ENCODE results near the gene GRAMD1A. TPM values are rescaled to one million over a fixed set of nuclear protein-coding genes. Genes with fewer than 3 reads are reported as not detected.

The GRAMD1A gene
- 53.2 TPM for polyA plus RNA-seq
- long read RNA-seq, donor 1: 0 reads
- long read RNA-seq, donor 2, partial matches to known transcripts: 0 of 6 reads
- long read RNA-seq, donor 2, other reads (novel, unspliced or antisense): 5 of 6 reads
- long read RNA-seq, donor 3: 0 reads
- long read RNA-seq, donor 4: 0 reads
- long read RNA-seq, donor 5, partial matches to known transcripts: 0 of 2 reads
- long read RNA-seq, donor 5, other reads (novel, unspliced or antisense): 0 of 2 reads
- long read RNA-seq, donor 6, partial matches to known transcripts: 0 of 1 reads
- long read RNA-seq, donor 6, other reads (novel, unspliced or antisense): 0 of 1 reads
- long read RNA-seq, donor 7: 0 reads
- long read RNA-seq, donor 8, partial matches to known transcripts: 6 of 7 reads
- long read RNA-seq, donor 8, other reads (novel, unspliced or antisense): 0 of 7 reads
- long read RNA-seq, donor 9: 0 reads
- long read RNA-seq, donor 10, partial matches to known transcripts: 0 of 9 reads
- long read RNA-seq, donor 10, other reads (novel, unspliced or antisense): 6 of 9 reads
- long read RNA-seq, donor 11, partial matches to known transcripts: 0 of 1 reads
- long read RNA-seq, donor 11, other reads (novel, unspliced or antisense): 0 of 1 reads

GRCh38 chr19:34999498-35000337, at the start of gene GRAMD1A:
Gene GRAMD1A (plus strand): TSS chr19:35000323. CDS start chr19:35000479, 156 bp downstream.
- Histone ChIP-seq H3K4me3 (ENCODE audit: low read length) (peak within 1 kb of the TSS; percentile 64), H3K9me3 (ENCODE audit: control insufficient read depth, low read depth, low read length) (peaks cover 4% of the 10 kb centered on the region), H3K27me3 (ENCODE audit: control insufficient read depth, insufficient read depth, low read length) (no peaks in the 10 kb centered on the region), H3K36me3 (ENCODE audit: control insufficient read depth, insufficient read depth, low read length) (peaks cover 6% of the 10 kb centered on the region), H3K27ac (ENCODE audit: low read length) (peak within 1 kb of the TSS; percentile 98), H3K4me1 (ENCODE audit: control insufficient read depth, insufficient read depth, low read length) (peaks cover 38% of the 10 kb centered on the region)
- peak; percentile 86 to 92 for DNase-seq
- WGBS (ENCODE audit: insufficient coverage, low lambda C conversion rate): 7% methylated on average over 3 of the region's 45 CpGs

DNA sequence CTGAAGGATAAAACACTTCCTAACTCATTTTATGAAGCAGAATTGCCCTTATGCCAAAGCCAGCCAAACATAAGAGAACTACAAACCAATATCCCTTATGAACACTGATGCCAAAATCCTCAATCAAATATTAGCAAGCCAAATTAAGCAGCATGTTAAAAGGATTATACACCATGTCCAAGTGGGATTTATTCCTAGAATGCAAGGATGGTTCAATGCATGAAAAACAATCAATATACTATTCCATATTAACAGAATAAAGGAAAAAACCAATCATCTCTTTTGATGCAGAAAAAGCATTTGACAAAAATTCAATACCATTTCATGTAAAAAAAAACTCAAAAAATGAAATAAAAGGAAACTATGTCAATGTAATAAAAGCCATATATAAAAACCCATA, 47.0 kb upstream of the GRAMD1A start:
- peaks cover 38% of the 10 kb centered on the region for H3K9me3 ChIP-seq (ENCODE audit: control insufficient read depth, low read depth, low read length)
- H3K36me3 ChIP-seq (ENCODE audit: control insufficient read depth, insufficient read depth, low read length): peaks cover 20% of the 10 kb centered on the region

DNA sequence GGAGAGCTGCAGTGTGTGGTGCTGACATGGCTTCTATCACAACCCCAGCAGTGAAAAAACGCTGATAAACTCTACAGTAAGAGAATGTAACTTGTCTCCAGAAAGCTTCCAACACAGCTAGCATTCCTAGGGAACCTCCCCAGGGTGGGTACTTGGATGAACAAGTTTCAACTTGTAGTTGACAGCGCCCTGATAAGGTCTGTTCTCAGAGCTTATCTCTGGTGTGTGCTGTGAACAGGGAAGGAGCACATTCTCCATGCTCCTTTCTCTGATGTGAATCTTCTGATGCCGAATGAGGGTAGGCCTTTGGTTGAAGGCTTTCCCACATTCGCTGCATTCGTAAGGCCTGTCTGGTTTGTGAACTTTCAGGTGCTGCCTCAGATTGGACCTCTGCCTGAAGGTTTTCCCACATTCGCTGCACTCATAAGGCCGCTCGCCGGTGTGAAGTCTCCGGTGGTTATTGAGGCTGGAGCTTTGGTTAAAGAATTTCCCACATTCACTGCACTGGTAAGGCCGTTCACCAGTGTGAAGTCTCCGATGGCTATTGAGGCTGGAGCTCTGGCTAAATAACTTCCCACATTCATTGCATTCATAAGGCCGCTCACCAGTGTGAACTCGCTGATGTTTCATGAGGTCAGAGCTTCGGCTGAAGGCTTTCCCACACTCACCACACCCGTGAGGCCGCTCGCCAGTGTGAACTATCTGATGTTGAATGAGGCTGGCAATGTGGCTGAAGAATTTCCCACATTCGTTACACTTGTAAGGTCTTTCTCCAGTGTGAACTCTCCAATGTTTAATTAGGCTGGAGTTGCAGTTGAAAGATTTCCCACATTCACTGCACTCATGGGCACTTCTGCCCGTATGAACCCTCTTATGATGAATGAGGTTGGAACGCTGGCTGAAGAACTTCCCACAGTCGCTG, 42.0 kb upstream of the GRAMD1A start:
- Histone ChIP-seq H3K4me1 (ENCODE audit: control insufficient read depth, insufficient read depth, low read length) (peaks cover 3% of the 10 kb centered on the region), H3K4me3 (ENCODE audit: low read length) (no peak overlapping the region), H3K36me3 (ENCODE audit: control insufficient read depth, insufficient read depth, low read length) (peaks cover 46% of the 10 kb centered on the region), H3K27ac (ENCODE audit: low read length) (no peak overlapping the region), H3K9me3 (ENCODE audit: control insufficient read depth, low read depth, low read length) (peaks cover 62% of the 10 kb centered on the region), H3K27me3 (ENCODE audit: control insufficient read depth, insufficient read depth, low read length) (no peaks in the 10 kb centered on the region)
- no peak for DNase-seq
- no CpG with 5 or more reads among the region's 22 CpGs for WGBS (ENCODE audit: insufficient coverage, low lambda C conversion rate)

More for the DNA sequence above, 47.0 kb upstream of the GRAMD1A start:
- DNase-seq: no peak
- no peak overlapping the region for H3K27ac ChIP-seq (ENCODE audit: low read length)
- H3K4me3 ChIP-seq (ENCODE audit: low read length): no peak overlapping the region
- no peaks in the 10 kb centered on the region for H3K27me3 ChIP-seq (ENCODE audit: control insufficient read depth, insufficient read depth, low read length)
- no peaks in the 10 kb centered on the region for H3K4me1 ChIP-seq (ENCODE audit: control insufficient read depth, insufficient read depth, low read length)

DNA sequence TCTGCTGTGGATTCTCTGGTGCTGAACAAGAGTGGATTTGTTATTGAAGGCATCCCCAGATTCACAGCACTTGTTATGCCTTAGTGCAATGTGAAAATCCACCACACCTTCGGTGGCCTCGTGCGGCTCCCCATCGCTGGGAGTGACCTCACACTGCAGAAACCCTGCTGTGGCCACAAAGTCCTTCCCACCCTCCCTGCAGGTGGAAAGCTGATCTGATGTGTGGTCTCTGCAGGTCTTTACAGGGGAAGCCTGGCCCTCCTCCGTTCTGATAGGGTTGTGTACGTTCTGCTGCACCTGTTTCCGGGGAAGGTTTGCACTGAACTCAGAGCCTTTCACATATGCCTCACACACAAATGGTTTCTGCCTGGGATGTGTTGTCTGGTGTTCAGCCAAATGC, 41.1 kb upstream of the GRAMD1A start:
- H3K27me3 ChIP-seq (ENCODE audit: control insufficient read depth, insufficient read depth, low read length): no peaks in the 10 kb centered on the region
- WGBS (ENCODE audit: insufficient coverage, low lambda C conversion rate): no CpG with 5 or more reads among the region's 7 CpGs
- H3K9me3 ChIP-seq (ENCODE audit: control insufficient read depth, low read depth, low read length): peaks cover 60% of the 10 kb centered on the region
- H3K4me1 ChIP-seq (ENCODE audit: control insufficient read depth, insufficient read depth, low read length): peaks cover 3% of the 10 kb centered on the region
- no peak for DNase-seq
- H3K4me3 ChIP-seq (ENCODE audit: low read length): no peak overlapping the region
- H3K27ac ChIP-seq (ENCODE audit: low read length): no peak overlapping the region
- H3K36me3 ChIP-seq (ENCODE audit: control insufficient read depth, insufficient read depth, low read length): peaks cover 46% of the 10 kb centered on the region

GRCh38 chr19:34960103-34960805, 39.9 kb upstream of the GRAMD1A start:
- WGBS (ENCODE audit: insufficient coverage, low lambda C conversion rate): 93% methylated on average over 2 of the region's 8 CpGs
- Histone ChIP-seq H3K27ac (ENCODE audit: low read length) (no peak overlapping the region), H3K36me3 (ENCODE audit: control insufficient read depth, insufficient read depth, low read length) (peaks cover 46% of the 10 kb centered on the region), H3K4me1 (ENCODE audit: control insufficient read depth, insufficient read depth, low read length) (peaks cover 3% of the 10 kb centered on the region), H3K4me3 (ENCODE audit: low read length) (no peak overlapping the region), H3K9me3 (ENCODE audit: control insufficient read depth, low read depth, low read length) (peaks cover 53% of the 10 kb centered on the region), H3K27me3 (ENCODE audit: control insufficient read depth, insufficient read depth, low read length) (no peaks in the 10 kb centered on the region)
- no peak for DNase-seq

DNA sequence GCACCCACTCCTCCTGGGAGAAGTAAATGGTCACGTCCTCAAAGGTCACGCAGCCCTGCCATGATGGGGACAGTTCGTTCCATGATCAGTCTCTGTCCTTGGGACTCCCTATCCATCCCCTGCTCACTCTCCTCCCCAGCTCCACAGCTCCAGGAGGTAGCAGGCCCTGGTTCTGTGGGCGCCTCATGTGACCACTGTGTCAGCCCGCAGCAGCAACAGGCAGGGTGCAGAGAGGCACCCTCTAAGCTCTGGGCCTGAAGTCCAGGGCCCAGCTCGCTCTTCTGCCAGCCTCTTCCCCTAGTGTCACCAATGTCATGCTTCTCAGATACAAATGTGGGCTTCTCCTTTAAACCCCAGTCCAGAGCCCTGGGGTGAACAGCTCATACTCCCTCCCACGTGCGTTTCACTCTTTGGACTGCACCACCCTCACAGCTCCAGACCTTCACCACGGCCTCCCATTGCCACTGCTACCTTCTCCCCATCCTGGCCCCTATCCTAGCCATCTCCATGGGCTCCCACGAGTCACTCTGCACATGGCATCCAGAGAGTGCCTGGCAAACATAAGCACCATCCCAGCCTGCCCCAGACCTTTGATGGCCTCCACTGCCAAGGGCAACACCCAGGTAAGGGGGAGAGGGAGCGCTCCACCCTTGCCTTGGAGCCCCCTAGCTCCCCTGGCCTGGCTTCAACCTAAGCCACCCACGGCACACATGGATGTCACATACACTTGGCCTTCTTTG, 39.0 kb upstream of the GRAMD1A start:
- whole genome bisulfite sequencing (ENCODE audit: insufficient coverage, low lambda C conversion rate): no CpG with 5 or more reads among the region's 12 CpGs
- DNase-seq: no peak
- Histone ChIP-seq H3K9me3 (ENCODE audit: control insufficient read depth, low read depth, low read length) (peaks cover 50% of the 10 kb centered on the region), H3K36me3 (ENCODE audit: control insufficient read depth, insufficient read depth, low read length) (peaks cover 46% of the 10 kb centered on the region), H3K4me1 (ENCODE audit: control insufficient read depth, insufficient read depth, low read length) (peaks cover 3% of the 10 kb centered on the region), H3K27me3 (ENCODE audit: control insufficient read depth, insufficient read depth, low read length) (no peaks in the 10 kb centered on the region), H3K4me3 (ENCODE audit: low read length) (no peak overlapping the region), H3K27ac (ENCODE audit: low read length) (no peak overlapping the region)

GRCh38 chr19:34961775-34962686, 38.1 kb upstream of the GRAMD1A start:
- Histone ChIP-seq H3K4me1 (ENCODE audit: control insufficient read depth, insufficient read depth, low read length) (peaks cover 3% of the 10 kb centered on the region), H3K27me3 (ENCODE audit: control insufficient read depth, insufficient read depth, low read length) (no peaks in the 10 kb centered on the region), H3K27ac (ENCODE audit: low read length) (no peak overlapping the region), H3K4me3 (ENCODE audit: low read length) (no peak overlapping the region), H3K36me3 (ENCODE audit: control insufficient read depth, insufficient read depth, low read length) (peaks cover 40% of the 10 kb centered on the region), H3K9me3 (ENCODE audit: control insufficient read depth, low read depth, low read length) (peaks cover 47% of the 10 kb centered on the region)
- DNase-seq: peak; percentile 22 to 40
- 100% methylated on average over 1 of the region's 5 CpGs for WGBS (ENCODE audit: insufficient coverage, low lambda C conversion rate)

- H3K9me3 ChIP-seq (ENCODE audit: control insufficient read depth, low read depth, low read length): peaks cover 39% of the 10 kb centered on the region
- no CpG with 5 or more reads among the region's 14 CpGs for WGBS (ENCODE audit: insufficient coverage, low lambda C conversion rate)
- peak overlapping the region; percentile 89 for H3K4me3 ChIP-seq (ENCODE audit: low read length)
Measured at GRCh38 chr19:34962687-34963572, 37.2 kb upstream of the GRAMD1A start.

More at GRCh38 chr19:34962687-34963572, 37.2 kb upstream of the GRAMD1A start:
- H3K36me3 ChIP-seq (ENCODE audit: control insufficient read depth, insufficient read depth, low read length): peaks cover 31% of the 10 kb centered on the region
- no peaks in the 10 kb centered on the region for H3K27me3 ChIP-seq (ENCODE audit: control insufficient read depth, insufficient read depth, low read length)
- H3K4me1 ChIP-seq (ENCODE audit: control insufficient read depth, insufficient read depth, low read length): peaks cover 3% of the 10 kb centered on the region
- DNase-seq: peak in 1 of 2 donors; percentile 47
- H3K27ac ChIP-seq (ENCODE audit: low read length): peak overlapping the region; percentile 31

Measured in large intestine (tissue), 12 donors.